HG02973 (cell line): ENCODE results near the gene TBC1D22A.
"Not testable (repeated sequence)": the region's sequence is repeated elsewhere in the genome, so short reads cannot be mapped to it uniquely, and the experiment has no call there.

Experiments used
- ATAC-seq: cut with Tn5 transposase; IDR thresholded peaks from one replicate; pipeline ENCODE4 v1.9.1; 2021; ENCODE audit warnings: moderate library complexity; ENCODE audit not compliant: unreplicated experiment

The TBC1D22A gene

DNA sequence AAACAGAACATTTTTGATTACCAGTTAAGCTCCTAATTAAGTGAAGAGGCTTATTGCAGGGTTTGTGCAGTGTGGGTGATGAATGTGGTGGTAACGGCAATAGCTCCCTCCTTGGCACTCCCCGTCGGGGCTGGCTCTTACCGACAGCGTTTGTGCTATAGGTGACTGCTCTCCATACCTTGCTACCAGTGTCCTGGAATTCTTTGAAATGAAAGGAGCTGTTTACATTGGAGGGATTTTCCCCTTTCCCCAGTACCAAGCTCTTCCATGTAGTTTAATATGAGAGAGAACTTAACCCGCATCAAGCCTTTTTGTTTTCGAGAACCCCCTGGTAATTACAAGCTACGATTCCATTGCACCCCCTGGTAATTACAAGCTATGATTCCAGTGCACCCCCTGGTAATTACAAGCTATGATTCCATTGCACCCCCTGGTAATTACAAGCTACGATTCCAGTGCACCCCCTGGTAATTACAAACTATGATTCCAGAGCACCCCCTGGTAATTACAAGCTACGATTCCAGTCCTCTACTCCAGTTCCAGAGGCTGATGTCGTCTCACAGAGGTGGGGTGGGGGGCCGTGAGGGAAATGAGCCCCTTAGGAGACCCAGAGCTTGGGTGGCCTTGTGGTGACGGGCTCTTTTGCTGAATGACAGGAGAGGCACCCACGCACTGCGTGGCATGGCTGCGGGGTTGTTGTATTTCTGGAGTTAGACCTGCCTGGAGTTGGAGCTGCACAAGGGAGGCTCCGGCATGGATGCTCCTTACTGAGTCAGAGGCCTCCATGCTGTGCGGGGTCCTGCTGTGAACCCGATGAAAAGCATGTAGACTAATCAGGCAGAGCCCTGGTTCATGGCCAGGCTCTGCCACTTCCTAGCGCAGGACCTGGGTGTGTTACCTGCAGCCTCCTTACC, 205.3 kb downstream of the TBC1D22A start:
- no peak for ATAC-seq

GRCh38 chr22:46968359-46968740, 205.9 kb downstream of the TBC1D22A start:
- no peak for ATAC-seq

- no peak for ATAC-seq
Observed at GRCh38 chr22:46968848-46969247, 206.4 kb downstream of the TBC1D22A start.

DNA sequence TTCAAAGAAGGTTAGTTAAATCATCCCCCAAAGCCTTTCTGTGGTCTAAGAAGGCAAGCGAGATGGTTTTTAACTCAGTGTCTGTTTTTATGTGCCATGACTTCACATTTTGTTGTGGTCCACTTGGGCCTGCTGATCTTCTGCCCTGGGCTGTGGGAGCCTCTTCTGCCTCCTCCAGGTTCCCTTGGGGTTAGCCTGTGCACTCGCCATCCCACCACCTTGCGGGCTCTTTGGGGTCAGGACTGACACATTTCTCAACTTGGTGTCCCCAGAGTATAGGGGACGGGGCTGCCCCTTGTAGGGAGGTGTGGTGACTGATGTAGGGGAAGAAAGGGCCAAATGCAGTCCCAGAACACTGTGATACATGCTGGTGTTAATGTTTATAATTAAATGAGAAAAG, 207.0 kb downstream of the TBC1D22A start:
- peak; percentile 76 for ATAC-seq

GRCh38 chr22:46969961-46970360, 207.5 kb downstream of the TBC1D22A start:
- ATAC-seq: peak; percentile 17

DNA sequence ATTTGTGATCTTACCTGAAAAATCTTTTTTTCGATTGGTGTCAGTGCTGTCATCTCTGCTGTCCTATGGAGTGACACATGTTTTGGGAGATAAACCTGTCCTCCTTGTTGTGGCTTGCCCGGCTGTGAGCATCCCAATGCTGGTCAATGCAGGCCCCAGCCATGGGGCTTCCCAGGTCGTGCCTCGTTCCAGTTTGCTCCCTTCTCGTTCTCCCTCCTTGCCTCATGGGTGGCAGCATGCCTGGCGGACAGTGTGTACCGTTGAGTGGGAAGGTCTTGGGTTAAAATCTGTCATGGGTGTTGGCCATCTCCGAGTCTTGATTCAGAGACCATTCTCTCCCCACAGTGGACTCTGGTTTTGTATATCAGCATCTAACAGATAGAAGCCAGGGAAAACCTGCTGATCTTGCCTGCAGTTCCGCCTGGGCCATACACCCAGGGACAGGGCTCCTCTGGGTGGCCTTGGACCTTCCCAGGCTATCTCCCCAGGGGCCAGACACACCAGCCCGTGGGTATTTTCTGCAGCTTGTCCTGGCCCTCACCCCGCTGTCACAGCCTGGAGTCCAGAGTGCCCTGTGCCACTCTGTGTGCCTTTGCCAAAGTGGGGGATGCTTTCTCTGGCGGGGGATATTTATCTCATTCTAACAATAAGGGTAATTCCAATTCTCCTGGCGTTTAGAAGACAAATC, 208.1 kb downstream of the TBC1D22A start:
- no peak for ATAC-seq

- no peak for ATAC-seq
Observed at GRCh38 chr22:46971099-46971763, 208.8 kb downstream of the TBC1D22A start.

DNA sequence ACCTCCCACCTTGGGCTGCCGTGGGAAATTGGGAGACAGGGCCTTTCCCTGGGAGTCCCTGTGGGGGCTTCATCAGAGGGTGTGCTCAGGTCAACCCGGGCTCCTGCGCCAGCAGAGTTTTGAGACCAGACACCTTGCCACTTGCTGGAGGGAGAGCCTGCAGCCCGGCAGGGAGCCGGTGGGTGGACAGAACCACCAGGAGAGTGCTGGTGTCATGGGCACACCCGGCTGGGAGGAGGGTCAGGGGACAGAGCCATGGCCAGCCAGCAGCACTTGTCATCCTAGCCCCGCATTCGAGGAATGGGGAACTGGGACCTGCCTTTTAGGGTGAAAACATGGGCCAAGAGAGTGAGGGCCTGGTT, 209.3 kb downstream of the TBC1D22A start:
- no peak for ATAC-seq

- no peak for ATAC-seq
Observed at GRCh38 chr22:46972256-46972655, 209.8 kb downstream of the TBC1D22A start.

- no peak for ATAC-seq
Observed at GRCh38 chr22:46972901-46973831, 210.7 kb downstream of the TBC1D22A start.

DNA sequence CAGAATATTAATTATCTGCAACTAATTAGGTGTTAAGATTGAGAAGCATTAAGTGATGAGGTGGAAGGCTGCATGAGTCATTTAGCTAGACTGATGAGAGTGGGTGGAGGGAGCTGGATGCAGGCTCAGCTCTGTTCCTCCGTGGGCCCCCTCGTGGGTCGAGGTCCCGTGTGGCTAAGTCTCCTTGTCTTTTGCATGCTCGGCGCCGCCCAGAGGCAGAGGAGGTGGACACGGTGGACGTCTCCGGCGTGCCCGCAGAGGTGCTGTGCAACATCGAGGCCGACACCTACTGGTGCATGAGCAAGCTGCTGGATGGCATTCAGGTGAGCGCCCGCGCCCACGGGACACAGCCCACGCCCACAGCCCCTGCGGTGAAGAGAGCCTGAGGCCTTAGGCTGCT, 211.6 kb downstream of the TBC1D22A start:
- no peak for ATAC-seq

- no peak for ATAC-seq
Observed at GRCh38 chr22:46974631-46975585, 212.5 kb downstream of the TBC1D22A start.

DNA sequence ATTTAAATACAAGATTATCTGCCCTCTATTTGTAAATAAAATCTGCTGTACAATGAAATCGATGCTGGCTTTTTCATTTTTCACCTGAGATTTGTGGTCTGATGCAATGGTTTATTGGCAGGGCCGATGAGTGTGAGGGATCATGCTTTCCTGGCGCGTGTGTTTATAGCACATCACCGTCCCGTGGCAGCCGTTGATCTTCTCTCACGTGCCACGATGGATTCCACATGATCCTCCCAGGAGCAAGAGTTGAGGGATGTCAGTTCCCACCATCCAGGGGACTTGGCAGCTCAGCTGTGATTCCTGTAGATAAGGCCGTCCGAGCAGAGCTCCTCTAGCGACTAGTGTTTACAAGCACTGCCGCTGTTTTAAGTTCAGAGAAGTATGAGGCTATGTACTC, 213.7 kb downstream of the TBC1D22A start:
- ATAC-seq: no peak

DNA sequence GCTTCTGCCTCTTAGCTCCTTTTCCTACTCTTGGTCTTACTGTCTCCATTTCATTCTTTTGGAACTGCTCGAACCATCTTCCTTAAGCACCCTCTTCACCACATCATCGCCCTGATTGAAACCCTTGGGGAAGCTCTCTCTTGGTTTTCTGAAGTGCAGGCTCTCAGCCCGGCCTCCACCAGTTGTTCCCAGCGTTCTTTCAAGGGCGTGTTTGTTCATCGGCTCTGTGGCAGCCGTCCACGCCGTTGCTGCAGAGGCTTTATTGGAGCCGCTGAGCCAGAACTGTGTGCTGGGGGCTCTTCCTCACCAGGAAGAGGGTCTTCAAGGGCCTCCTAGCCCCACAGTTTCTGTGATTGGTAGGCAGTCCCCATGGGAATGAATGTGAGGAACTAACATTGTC, 214.1 kb downstream of the TBC1D22A start:
- ATAC-seq: no peak

GRCh38 chr22:46977656-46978343, 215.3 kb downstream of the TBC1D22A start:
- ATAC-seq: no peak

- ATAC-seq: not testable (repeated sequence)
Observed at GRCh38 chr22:46978668-46979067, 216.2 kb downstream of the TBC1D22A start.

DNA sequence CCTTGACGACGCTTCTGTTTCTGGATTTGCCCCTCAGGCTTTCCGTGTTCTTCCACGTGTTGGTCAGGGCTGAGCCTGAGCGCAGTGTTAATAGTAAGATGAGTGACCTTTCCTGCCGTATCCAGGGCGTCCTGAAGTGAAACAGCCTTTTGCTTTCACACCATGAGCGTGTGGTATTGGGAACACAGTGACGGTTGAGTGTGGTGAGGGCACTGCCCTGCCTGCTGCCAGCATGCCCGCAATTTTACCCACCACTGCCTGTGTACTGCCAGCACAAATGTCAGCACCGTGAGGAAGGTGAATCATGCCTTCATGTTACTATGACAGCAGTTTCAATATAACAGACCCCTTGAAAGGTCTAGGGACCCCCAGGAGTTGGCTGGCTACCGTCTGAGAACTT, 217.1 kb downstream of the TBC1D22A start:
- no peak for ATAC-seq

DNA sequence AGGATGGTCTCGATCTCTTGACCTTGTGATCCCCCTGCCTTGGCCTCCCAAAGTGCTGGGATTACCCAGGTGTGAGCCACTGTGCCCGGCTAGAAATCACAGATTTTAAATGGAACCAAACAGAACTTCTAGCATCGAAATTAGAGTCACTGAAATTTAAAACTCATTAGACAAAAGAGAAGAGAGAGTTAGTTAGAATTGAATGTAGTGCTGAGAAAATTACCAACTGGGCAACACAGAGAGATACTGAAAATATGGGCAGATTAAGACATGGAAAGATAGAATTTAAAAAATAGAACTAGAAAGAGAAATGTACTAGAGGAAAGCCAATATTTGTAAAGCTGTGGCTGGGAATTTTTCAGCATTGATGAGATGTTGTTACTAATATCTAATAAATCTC, 217.9 kb downstream of the TBC1D22A start:
- no peak for ATAC-seq

DNA sequence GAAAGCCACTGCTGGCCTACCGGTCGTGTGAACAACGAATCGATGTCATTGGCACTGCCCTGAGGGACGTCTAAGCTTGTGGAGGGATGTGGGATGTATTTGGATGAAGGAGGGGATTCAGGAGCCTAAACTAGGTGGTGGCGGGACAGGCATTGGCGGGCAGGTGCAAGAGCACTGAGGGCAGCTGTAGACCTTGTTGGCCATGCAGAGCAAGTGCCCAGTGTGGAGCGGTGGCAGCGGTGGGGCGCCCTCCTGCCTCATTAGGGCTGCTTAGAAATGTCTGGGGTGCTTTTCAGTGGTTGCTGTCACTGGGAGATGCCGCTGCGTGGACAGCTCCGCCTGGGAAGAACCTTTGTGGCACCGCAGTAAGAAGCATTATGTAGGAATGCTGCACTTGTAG, 220.2 kb downstream of the TBC1D22A start:
- ATAC-seq: no peak
